ENCODE results near the gene ABLIM3.

GRCh38 chr5:149217803-149218155 is 76.5 kb downstream of the ABLIM3 start:
- TF ChIP-seq CTCF (conservative IDR thresholded peaks at IDR 0.05; ENCODE audit: low read length): no peak
- no peak for TF ChIP-seq EZH2phosphoT487 (IDR thresholded peaks at IDR 0.05; ENCODE audit: borderline replicate concordance)
